GM18499 (cell line): ENCODE measurements around the gene NAV3.
A peak's percentile ranks its signal among the peaks of the same experiment; 100 is the strongest.
"Not testable (repeated sequence)": the region's sequence is repeated elsewhere in the genome, so short reads cannot be mapped to it uniquely, and the experiment has no call there.

Experiments
- ATAC-seq: cut with Tn5 transposase; IDR thresholded peaks from one replicate; pipeline ENCODE4 v1.9.1; 2021; ENCODE audit warnings: moderate number of reproducible peaks; ENCODE audit not compliant: insufficient read depth, unreplicated experiment

NAV3 gene

GRCh38 chr12:78220811-78221210 lies 390.1 kb downstream of the NAV3 start:
- no peak for ATAC-seq

- ATAC-seq: no peak
Observed at GRCh38 chr12:78224154-78224553, 393.5 kb downstream of the NAV3 start.

GRCh38 chr12:78226763-78227162 lies 396.1 kb downstream of the NAV3 start:
- ATAC-seq: no peak

GRCh38 chr12:78229591-78230101 lies 399.0 kb downstream of the NAV3 start:
- ATAC-seq: peak; percentile 97

- no peak for ATAC-seq
Observed at GRCh38 chr12:78232756-78233155, 402.1 kb downstream of the NAV3 start.

GRCh38 chr12:78236264-78236663 lies 405.6 kb downstream of the NAV3 start:
- ATAC-seq: no peak

- no peak for ATAC-seq
Observed at GRCh38 chr12:78239544-78239943, 408.9 kb downstream of the NAV3 start.

GRCh38 chr12:78240827-78241226 lies 410.1 kb downstream of the NAV3 start:
- ATAC-seq: no peak

- ATAC-seq: no peak
Observed at GRCh38 chr12:78241446-78241845, 410.8 kb downstream of the NAV3 start.

GRCh38 chr12:78244916-78245507 lies 414.3 kb downstream of the NAV3 start:
- no peak for ATAC-seq

- no peak for ATAC-seq
Observed at GRCh38 chr12:78248321-78248720, 417.6 kb downstream of the NAV3 start.

- ATAC-seq: no peak
Observed at GRCh38 chr12:78249578-78249977, 418.9 kb downstream of the NAV3 start.

- not testable (repeated sequence) for ATAC-seq
Observed at GRCh38 chr12:78257662-78258061, 427.0 kb downstream of the NAV3 start.

- no peak for ATAC-seq
Observed at GRCh38 chr12:78260976-78261375, 430.3 kb downstream of the NAV3 start.

GRCh38 chr12:78261901-78262300 lies 431.2 kb downstream of the NAV3 start:
- ATAC-seq: no peak
